ENCODE measurements around the gene PARN.
"Not testable (repeated sequence)": the region's sequence is repeated elsewhere in the genome, so short reads cannot be mapped to it uniquely, and the experiment has no call there.

Gene PARN

GRCh38 chr16:14574698-14575415 is 55.2 kb downstream of the PARN start:
- not testable (repeated sequence) for DNase-seq (ENCODE audit: low read depth in 3 of 3)

GRCh38 chr16:14572535-14572934 is 57.5 kb downstream of the PARN start:
- DNase-seq (ENCODE audit: low read depth in 3 of 3): no peak

- no peak for DNase-seq (ENCODE audit: low read depth in 3 of 3)
Observed at GRCh38 chr16:14569213-14569612, 60.8 kb downstream of the PARN start.

GRCh38 chr16:14566599-14566998 is 63.5 kb downstream of the PARN start:
- DNase-seq (ENCODE audit: low read depth in 3 of 3): no peak

- no peak for DNase-seq (ENCODE audit: low read depth in 3 of 3)
Observed at GRCh38 chr16:14565688-14566025, 64.4 kb downstream of the PARN start.

GRCh38 chr16:14564861-14565687 is 65.0 kb downstream of the PARN start:
- no peak for DNase-seq (ENCODE audit: low read depth in 3 of 3)

GRCh38 chr16:14564323-14564722 is 65.7 kb downstream of the PARN start:
- DNase-seq (ENCODE audit: low read depth in 3 of 3): no peak

GRCh38 chr16:14562691-14563491 is 67.2 kb downstream of the PARN start:
- DNase-seq (ENCODE audit: low read depth in 3 of 3): no peak

GRCh38 chr16:14560523-14560922 is 69.5 kb downstream of the PARN start:
- no peak for DNase-seq (ENCODE audit: low read depth in 3 of 3)

GRCh38 chr16:14559809-14560241 is 70.2 kb downstream of the PARN start:
- no peak for DNase-seq (ENCODE audit: low read depth in 3 of 3)

GRCh38 chr16:14553447-14553846 is 76.6 kb downstream of the PARN start:
- DNase-seq (ENCODE audit: low read depth in 3 of 3): no peak

- DNase-seq (ENCODE audit: low read depth in 3 of 3): no peak
Observed at GRCh38 chr16:14549789-14550153, 80.3 kb downstream of the PARN start.

- DNase-seq (ENCODE audit: low read depth in 3 of 3): no peak
Observed at GRCh38 chr16:14548933-14549788, 80.9 kb downstream of the PARN start.

GRCh38 chr16:14545346-14545884 is 84.6 kb downstream of the PARN start:
- no peak for DNase-seq (ENCODE audit: low read depth in 3 of 3)

- not testable (repeated sequence) for DNase-seq (ENCODE audit: low read depth in 3 of 3)
Observed at GRCh38 chr16:14544846-14545245, 85.2 kb downstream of the PARN start.

- DNase-seq (ENCODE audit: low read depth in 3 of 3): no peak
Observed at GRCh38 chr16:14539631-14540030, 90.4 kb downstream of the PARN start.

- DNase-seq (ENCODE audit: low read depth in 3 of 3): no peak
Observed at GRCh38 chr16:14539156-14539555, 90.9 kb downstream of the PARN start.

- no peak for DNase-seq (ENCODE audit: low read depth in 3 of 3)
Observed at GRCh38 chr16:14538604-14539003, 91.5 kb downstream of the PARN start.

- no peak for DNase-seq (ENCODE audit: low read depth in 3 of 3)
Observed at GRCh38 chr16:14531613-14532012, 98.4 kb downstream of the PARN start.

GRCh38 chr16:14531101-14531500 is 99.0 kb downstream of the PARN start:
- DNase-seq (ENCODE audit: low read depth in 3 of 3): no peak

- no peak for DNase-seq (ENCODE audit: low read depth in 3 of 3)
Observed at GRCh38 chr16:14530046-14530445, 100.0 kb downstream of the PARN start.
